GM18499 (cell line): ENCODE measurements around the gene DES.
"Not testable (repeated sequence)": the region's sequence is repeated elsewhere in the genome, so short reads cannot be mapped to it uniquely, and the experiment has no call there.

Source experiments
- ATAC-seq: cut with Tn5 transposase; IDR thresholded peaks from one replicate; pipeline ENCODE4 v1.9.1; 2021; ENCODE audit warnings: moderate number of reproducible peaks; ENCODE audit not compliant: insufficient read depth, unreplicated experiment

Gene DES

GRCh38 chr2:219418155-219419011 is at the start of gene DES:
Gene DES (plus strand): TSS chr2:219418377. CDS start chr2:219418463, 86 bp downstream.
- no peak for ATAC-seq

- ATAC-seq: no peak
Measured at GRCh38 chr2:219368690-219369191, 49.4 kb upstream of the DES start.

- ATAC-seq: no peak
Measured at GRCh38 chr2:219369447-219369861, 48.7 kb upstream of the DES start.

- no peak for ATAC-seq
Measured at GRCh38 chr2:219378163-219378851, 39.9 kb upstream of the DES start.

GRCh38 chr2:219380926-219381325 is 37.3 kb upstream of the DES start:
- no peak for ATAC-seq

- no peak for ATAC-seq
Measured at GRCh38 chr2:219381448-219381847, 36.7 kb upstream of the DES start.

- no peak for ATAC-seq
Measured at GRCh38 chr2:219384083-219384713, 34.0 kb upstream of the DES start.

GRCh38 chr2:219384859-219385258 is 33.3 kb upstream of the DES start:
- no peak for ATAC-seq

GRCh38 chr2:219385958-219386520 is 32.1 kb upstream of the DES start:
- ATAC-seq: no peak

- no peak for ATAC-seq
Measured at GRCh38 chr2:219386532-219387280, 31.5 kb upstream of the DES start.

GRCh38 chr2:219387306-219388120 is 30.7 kb upstream of the DES start, which contains the start of gene DNPEP:
Gene DNPEP (minus strand): TSS chr2:219387912. CDS start chr2:219387794, 118 bp downstream.
- peak; percentile 52 for ATAC-seq

GRCh38 chr2:219388121-219388906 is 29.9 kb upstream of the DES start:
- peak; percentile 40 for ATAC-seq

- no peak for ATAC-seq
Measured at GRCh38 chr2:219388907-219389156, 29.3 kb upstream of the DES start.

- ATAC-seq: no peak
Measured at GRCh38 chr2:219392754-219393153, 25.4 kb upstream of the DES start.

GRCh38 chr2:219395056-219395455 is 23.1 kb upstream of the DES start:
- not testable (repeated sequence) for ATAC-seq

GRCh38 chr2:219395609-219396008 is 22.6 kb upstream of the DES start:
- no peak for ATAC-seq

GRCh38 chr2:219396863-219397457 is 21.2 kb upstream of the DES start:
- ATAC-seq: no peak

- ATAC-seq: no peak
Measured at GRCh38 chr2:219398721-219399363, 19.3 kb upstream of the DES start.
